GM23248 (cell line): ENCODE data around the gene IRAG1. TPM values are rescaled to one million over a fixed set of nuclear protein-coding genes. Genes with fewer than 3 reads are reported as not detected.
"Not testable (repeated sequence)": the region's sequence is repeated elsewhere in the genome, so short reads cannot be mapped to it uniquely, and the experiment has no call there.

Source experiments
- DNase-seq: peaks from one replicate; pipeline ENCODE4 v3.0.0-alpha.2; 2015
- H2AFZ ChIP-seq: fragments of 200-600 bp; sonication (generic); 2 replicates; pipeline ENCODE4 v1.6.1; 2016; ENCODE audit warnings: antibody characterized with exemption
- H3F3A ChIP-seq: fragments of 200-600 bp; sonication (generic); 2 replicates; pipeline ENCODE4 v1.6.1; 2016; ENCODE audit warnings: mild to moderate bottlenecking, antibody characterized with exemption, mixed run types; ENCODE audit not compliant: insufficient read depth
- H3K27ac ChIP-seq: fragments of 200-600 bp; sonication (generic); 2 replicates; pipeline ENCODE4 v1.5.1; 2016; ENCODE audit warnings: mild to moderate bottlenecking
- H3K27me3 ChIP-seq: fragments of 200-600 bp; sonication (generic); replicated peaks from 2 replicates; pipeline ENCODE4 v1.6.1; 2016; ENCODE audit warnings: mild to moderate bottlenecking; ENCODE audit not compliant: insufficient read depth
- H3K36me3 ChIP-seq: fragments of 200-600 bp; sonication (generic); 2 replicates; pipeline ENCODE4 v1.6.1; 2016; ENCODE audit warnings: low read depth, mild to moderate bottlenecking
- H3K4me1 ChIP-seq: fragments of 200-600 bp; sonication (generic); 2 replicates; pipeline ENCODE4 v1.6.1; 2016; ENCODE audit warnings: mild to moderate bottlenecking; ENCODE audit not compliant: insufficient read depth
- H3K4me2 ChIP-seq: fragments of 200-600 bp; sonication (generic); one replicate; pipeline ENCODE4 v1.6.1; 2016; ENCODE audit warnings: mild to moderate bottlenecking; ENCODE audit not compliant: unreplicated experiment
- H3K4me3 ChIP-seq: fragments of 200-600 bp; sonication (generic); 2 replicates; pipeline ENCODE4 v1.5.1; 2016; ENCODE audit warnings: mild to moderate bottlenecking
- H3K79me2 ChIP-seq: fragments of 200-600 bp; sonication (generic); 2 replicates; pipeline ENCODE4 v1.6.1; 2016; ENCODE audit warnings: mild to moderate bottlenecking; ENCODE audit not compliant: insufficient read depth
- H3K9ac ChIP-seq: fragments of 200-600 bp; sonication (generic); 2 replicates; pipeline ENCODE4 v1.6.1; 2016; ENCODE audit warnings: mild to moderate bottlenecking
- H3K9me2 ChIP-seq: fragments of 200-600 bp; sonication (generic); 2 replicates; pipeline ENCODE4 v1.6.1; 2016; ENCODE audit warnings: mixed run types, mild to moderate bottlenecking, moderate library complexity; ENCODE audit not compliant: insufficient read depth
- H3K9me3 ChIP-seq: fragments of 200-600 bp; sonication (generic); one replicate; pipeline ENCODE4 v1.6.1; 2017; ENCODE audit warnings: low read depth
- H4K20me1 ChIP-seq: fragments of 200-600 bp; sonication (generic); 2 replicates; pipeline ENCODE4 v1.6.0; 2016; ENCODE audit not compliant: insufficient read depth
- EZH2 ChIP-seq: fragments of 200-600 bp; sonication (generic); IDR thresholded peaks from 2 replicates; pipeline ENCODE4 v1.6.1; 2018; ENCODE audit warnings: antibody characterized with exemption, mild to moderate bottlenecking; ENCODE audit not compliant: insufficient read depth, poor library complexity, severe bottlenecking
- EZH2phosphoT487 ChIP-seq: fragments of 200-600 bp; sonication (generic); IDR thresholded peaks from 2 replicates; pipeline ENCODE4 v1.6.1; 2018; ENCODE audit warnings: antibody characterized with exemption, moderate library complexity, mild to moderate bottlenecking, low read depth; ENCODE audit not compliant: insufficient read depth
- WGBS, 2 experiments: methylation state at CpG; one replicate each; pipeline ENCODE4 v1.1.6; 2015 to 2017; ENCODE audit warnings: low lambda C conversion rate in 2 of 2, low coverage in 1 of 2; ENCODE audit errors: missing lambda C conversion rate in 2 of 2; 5-methylcytosine and 5-hydroxymethylcytosine counted together
- in situ Hi-C: fragments of 300-500 bp; cut with MboI; formaldehyde crosslinking; loops from 2 replicates; pipeline ENCODE4 v1.15.0; 2020
- polyA plus RNA-seq: library from polyadenylated mRNA; unstranded; fragments of >200 nt; fragmentation: Nextera tagmentation; extraction: Ambion mirVana; gene quantifications from 2 replicates; pipeline ENCODE4 v1.2.1, GENCODE V29; 2016
- total RNA-seq: library from RNA; depleted of rRNA; stranded (reverse); fragments of >200 nt; shearing (Covaris generic); gene quantifications from 2 replicates; pipeline ENCODE4 v1.2.3, GENCODE V29; 2014

The IRAG1 gene
- total and polyA plus RNA-seq, 2 experiments from 2014 or later: 5.3 to 6.7 TPM

GRCh38 chr11:10683429-10683828 is 10.1 kb downstream of the IRAG1 start:
- Histone ChIP-seq H3K27me3 (no peaks in the 10 kb centered on the region), H3K4me3 (no peak overlapping the region), H3K27ac (no peak overlapping the region), H3K9ac (no peak overlapping the region), H3K4me1 (no peaks in the 10 kb centered on the region), H3K9me3 (no peaks in the 10 kb centered on the region), H3K79me2 (no peaks in the 10 kb centered on the region), H3K4me2 (no peak overlapping the region), H2AFZ (no peak overlapping the region), H3K9me2 (no peaks in the 10 kb centered on the region), H3K36me3 (no peaks in the 10 kb centered on the region; the same call in 1 of the 2 replicates), H3F3A (no peaks in the 10 kb centered on the region), H4K20me1 (no peaks in the 10 kb centered on the region)
- 33 to 50% methylated on average over 1 of the region's 1 CpG for WGBS, 2 experiments
- in situ Hi-C loops: no loop called here
- TF ChIP-seq EZH2: no peak
- TF ChIP-seq EZH2phosphoT487: no peak
- DNase-seq: no peak

DNA sequence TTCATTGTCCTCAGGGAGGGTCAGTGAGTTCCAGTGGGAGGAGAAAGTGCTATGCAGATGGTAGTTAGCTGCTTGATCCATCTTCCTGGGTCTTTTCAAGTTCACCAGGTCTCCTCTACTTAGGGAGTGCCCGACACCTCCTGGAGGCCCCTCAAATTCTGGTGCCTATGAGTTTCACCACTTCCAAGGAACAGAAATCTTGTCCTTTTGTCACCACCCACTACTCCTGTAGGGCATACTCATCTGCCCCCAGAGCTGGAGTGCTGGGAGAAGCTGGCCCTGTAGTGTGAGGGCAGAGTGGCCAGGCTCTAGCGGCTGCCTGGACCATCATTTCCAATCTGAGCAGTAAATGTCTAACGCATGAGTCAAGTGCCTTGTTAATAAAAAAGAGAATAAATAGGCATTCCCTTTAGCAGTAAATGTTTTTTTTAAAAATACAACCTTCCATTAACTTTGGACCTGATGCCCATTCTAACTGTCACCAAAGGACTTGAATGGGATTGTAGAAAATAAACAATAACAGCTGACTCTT is 12.5 kb downstream of the IRAG1 start:
- H2AFZ ChIP-seq: no peak overlapping the region
- H3K79me2 ChIP-seq: no peaks in the 10 kb centered on the region
- TF ChIP-seq EZH2phosphoT487: no peak
- no peaks in the 10 kb centered on the region for H3K9me3 ChIP-seq
- WGBS, 2 experiments: 97 to 100% methylated on average over 3 of the region's 3 CpGs
- no peaks in the 10 kb centered on the region for H3K4me1 ChIP-seq
- H3K36me3 ChIP-seq: no peaks in the 10 kb centered on the region
- H4K20me1 ChIP-seq: no peaks in the 10 kb centered on the region
- in situ Hi-C loops: no loop called here
- DNase-seq: peak; percentile 26
- no peaks in the 10 kb centered on the region for H3K9me2 ChIP-seq
- H3K27ac ChIP-seq: no peak overlapping the region
- H3K4me3 ChIP-seq: no peak overlapping the region
- H3K27me3 ChIP-seq: no peaks in the 10 kb centered on the region
- no peaks in the 10 kb centered on the region for H3F3A ChIP-seq
- H3K4me2 ChIP-seq: no peak overlapping the region
- no peak overlapping the region for H3K9ac ChIP-seq

DNA sequence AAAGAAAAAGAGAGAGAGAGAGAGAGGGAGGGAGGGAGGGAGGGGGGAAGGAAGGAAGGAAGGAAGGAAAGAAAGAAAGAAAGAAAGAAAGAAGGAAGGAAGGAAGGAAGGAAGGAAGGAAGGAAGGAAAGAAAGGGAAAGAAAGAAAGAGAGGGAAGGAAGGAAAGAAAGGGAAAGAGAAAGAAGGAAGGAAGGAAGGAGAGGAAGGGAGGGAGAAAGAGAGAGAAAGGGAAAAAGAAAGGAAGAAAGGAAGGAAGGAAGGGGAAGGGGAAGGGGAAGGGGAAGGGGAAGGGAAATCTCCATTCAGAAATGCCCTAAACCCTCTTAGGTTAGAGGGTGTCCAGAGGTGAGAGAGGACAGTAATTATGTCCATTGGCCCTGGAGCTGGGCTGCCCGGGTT is 13.3 kb downstream of the IRAG1 start:
- in situ Hi-C loops, H3K27ac ChIP-seq, H3K9me2 ChIP-seq, H3K4me1 ChIP-seq, H3F3A ChIP-seq, H3K4me3 ChIP-seq, H3K9me3 ChIP-seq, H3K27me3 ChIP-seq, DNase-seq, H3K9ac ChIP-seq, H2AFZ ChIP-seq, H3K79me2 ChIP-seq, H4K20me1 ChIP-seq, H3K4me2 ChIP-seq, H3K36me3 ChIP-seq: not testable (repeated sequence)
- 97 to 100% methylated on average over 1 of the region's 1 CpG for WGBS, 2 experiments

DNA sequence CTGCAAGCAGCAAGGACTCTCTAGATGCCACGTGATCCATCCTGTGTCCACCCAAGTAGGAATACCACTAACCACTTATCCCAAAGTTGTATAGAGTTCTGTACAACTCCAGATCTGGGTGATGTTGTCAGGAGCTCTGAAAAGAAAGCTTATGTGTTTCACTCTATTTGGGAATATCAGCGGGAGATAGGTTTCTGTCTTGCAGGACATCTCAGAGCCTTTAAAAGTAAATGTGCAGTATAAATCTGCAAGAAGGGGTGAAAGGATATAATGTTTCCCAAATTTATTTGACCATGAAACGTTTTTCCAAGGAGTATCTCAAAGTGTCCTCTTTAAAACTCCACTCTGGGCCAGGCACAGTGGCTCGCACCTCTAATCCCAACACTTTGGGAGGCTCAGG is 13.9 kb downstream of the IRAG1 start:
- no peak for DNase-seq
- no peak overlapping the region for H3K4me3 ChIP-seq
- H3K9ac ChIP-seq: no peak overlapping the region
- no peaks in the 10 kb centered on the region for H3K9me2 ChIP-seq
- H3K27me3 ChIP-seq: no peaks in the 10 kb centered on the region
- H3F3A ChIP-seq: peaks cover 11% of the 10 kb centered on the region; the same call in 1 of the 2 replicates
- no peak overlapping the region for H3K27ac ChIP-seq
- in situ Hi-C loops: no loop called here
- WGBS, 2 experiments: 54 to 60% methylated on average over 4 of the region's 4 CpGs
- H3K4me1 ChIP-seq: peaks cover 9% of the 10 kb centered on the region
- H3K36me3 ChIP-seq: no peaks in the 10 kb centered on the region
- no peak for TF ChIP-seq EZH2phosphoT487
- TF ChIP-seq EZH2: no peak
- no peak overlapping the region for H3K4me2 ChIP-seq
- H2AFZ ChIP-seq: no peak overlapping the region
- H3K9me3 ChIP-seq: no peaks in the 10 kb centered on the region
- H4K20me1 ChIP-seq: no peaks in the 10 kb centered on the region
- no peaks in the 10 kb centered on the region for H3K79me2 ChIP-seq

DNA sequence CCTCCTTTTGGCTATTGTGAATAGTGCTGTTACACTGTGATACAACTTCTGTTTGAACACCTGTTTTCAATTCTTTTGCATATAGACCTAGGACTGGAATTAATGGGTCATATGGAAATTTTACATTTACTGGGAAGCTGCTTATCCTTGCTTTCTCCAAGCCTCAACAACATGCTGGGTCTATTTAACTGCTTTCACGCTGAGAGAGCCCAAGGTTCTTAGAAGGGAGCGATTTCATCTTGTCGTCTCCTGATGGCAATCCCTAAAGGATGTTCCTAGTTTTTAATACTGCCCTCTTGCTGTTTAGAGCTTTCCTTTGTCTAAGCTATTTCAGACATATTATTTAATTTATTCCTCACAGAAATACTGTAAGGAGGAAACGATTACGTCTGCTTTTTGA is 15.5 kb downstream of the IRAG1 start:
- H3K27me3 ChIP-seq: no peaks in the 10 kb centered on the region
- H3F3A ChIP-seq: peaks cover 16% of the 10 kb centered on the region; the same call in 1 of the 2 replicates
- no peaks in the 10 kb centered on the region for H3K9me2 ChIP-seq
- peaks cover 17% of the 10 kb centered on the region for H3K4me1 ChIP-seq
- H3K4me3 ChIP-seq: no peak overlapping the region
- no peak overlapping the region for H2AFZ ChIP-seq
- H3K9me3 ChIP-seq: no peaks in the 10 kb centered on the region
- in situ Hi-C loops: no loop called here
- no peak overlapping the region for H3K27ac ChIP-seq
- H4K20me1 ChIP-seq: no peaks in the 10 kb centered on the region
- no peaks in the 10 kb centered on the region for H3K79me2 ChIP-seq
- no peak overlapping the region for H3K9ac ChIP-seq
- DNase-seq: no peak
- no peak overlapping the region for H3K4me2 ChIP-seq
- 77 to 78% methylated on average over 5 of the region's 5 CpGs for WGBS, 2 experiments
- TF ChIP-seq EZH2: no peak
- TF ChIP-seq EZH2phosphoT487: no peak
- no peaks in the 10 kb centered on the region for H3K36me3 ChIP-seq
